HG02981 (cell line): ENCODE measurements around the gene BABAM2.

Source experiments
- ATAC-seq: cut with Tn5 transposase; IDR thresholded peaks from one replicate; pipeline ENCODE4 v1.9.1; 2021; ENCODE audit warnings: mild to moderate bottlenecking, moderate library complexity; ENCODE audit not compliant: unreplicated experiment

BABAM2 gene

DNA sequence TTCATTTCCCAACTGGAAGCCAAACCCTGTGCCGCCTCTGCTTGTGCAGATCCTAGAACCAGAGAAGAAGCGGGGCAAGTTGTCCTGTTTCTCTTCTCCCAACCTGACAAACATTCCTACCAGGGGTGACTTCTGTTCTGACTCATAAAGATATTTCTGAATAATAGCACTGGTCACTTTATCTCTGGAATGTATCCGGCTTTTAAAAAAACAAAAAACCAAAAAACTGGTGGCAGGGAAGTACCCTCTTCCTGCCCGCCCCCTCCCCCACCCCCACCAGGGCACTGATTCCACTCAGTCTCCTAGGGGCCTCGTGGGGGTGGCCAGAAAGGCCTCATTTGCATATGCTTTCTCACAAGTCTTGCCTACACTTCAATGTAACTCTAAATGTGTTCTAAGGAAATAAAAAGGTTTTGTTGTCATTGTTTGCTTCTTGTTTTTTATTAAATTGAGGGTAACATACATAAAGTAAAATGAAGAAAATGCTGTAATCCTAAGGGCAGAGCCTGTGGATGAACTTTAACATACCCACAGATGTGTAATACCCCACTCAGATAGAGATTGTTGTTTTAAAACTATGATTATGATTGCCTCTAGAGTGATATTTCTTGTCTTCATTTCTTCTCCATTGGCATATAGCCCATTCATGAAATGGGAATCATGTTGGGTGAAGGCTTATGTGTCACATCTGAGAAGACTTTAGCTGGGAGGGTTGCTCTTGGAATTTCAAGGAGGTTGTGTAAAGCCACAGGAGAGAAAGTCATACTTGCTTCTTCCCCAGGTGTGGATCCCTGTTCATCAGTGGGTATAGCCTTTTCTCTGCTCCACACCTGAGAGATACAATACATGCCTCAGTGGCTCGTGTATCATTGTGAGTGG, 496.8 kb downstream of the BABAM2 start:
- ATAC-seq: no peak
